Stimulated activated CD4-positive, alpha-beta T cell treated with anti-CD3 and anti-CD28 coated beads, Interleukin-15, amount 100 ng/mL, for 24 hours (primary cell): ENCODE data around the gene MAK.

ENCODE experiments used
- DNase-seq: peaks from one replicate; pipeline ENCODE4 v3.0.0-alpha.2; 2020

MAK gene

GRCh38 chr6:10722570-10722819 lies 115.8 kb downstream of the MAK start:
- DNase-seq: no peak

DNA sequence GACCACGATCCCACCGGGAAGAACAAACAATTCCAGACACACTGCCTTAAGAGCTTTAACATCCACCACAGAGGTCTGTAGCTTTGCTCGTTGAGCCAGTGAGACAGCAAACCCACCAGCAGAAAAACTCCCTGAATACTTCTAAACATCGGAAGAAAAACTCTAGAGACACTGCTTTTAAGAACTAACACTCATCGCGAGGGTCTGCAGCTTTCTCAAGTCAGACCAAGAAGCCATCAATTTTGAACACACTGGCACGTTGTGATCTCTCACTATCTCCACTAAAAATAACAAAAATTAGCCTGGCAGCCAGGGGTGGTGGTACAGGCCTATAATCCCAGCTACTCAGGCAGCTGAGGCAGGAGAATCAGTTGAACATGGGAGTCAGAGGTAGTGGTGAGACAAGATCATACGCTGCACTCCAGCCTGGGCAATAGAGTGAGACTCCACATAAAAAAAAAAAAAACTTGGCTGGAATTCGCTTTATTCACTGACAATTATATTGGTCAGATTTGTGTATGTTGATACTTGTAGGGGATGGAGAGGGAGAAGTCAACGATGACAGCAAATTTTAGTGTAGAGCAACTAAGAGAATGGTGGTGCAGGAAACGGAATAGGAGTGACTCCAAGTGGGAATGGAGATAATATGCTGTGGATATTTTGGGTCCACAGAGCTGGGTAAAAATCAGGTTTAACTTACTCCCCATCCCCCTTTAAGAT lies 116.3 kb downstream of the MAK start:
- peak; percentile 4 for DNase-seq

DNA sequence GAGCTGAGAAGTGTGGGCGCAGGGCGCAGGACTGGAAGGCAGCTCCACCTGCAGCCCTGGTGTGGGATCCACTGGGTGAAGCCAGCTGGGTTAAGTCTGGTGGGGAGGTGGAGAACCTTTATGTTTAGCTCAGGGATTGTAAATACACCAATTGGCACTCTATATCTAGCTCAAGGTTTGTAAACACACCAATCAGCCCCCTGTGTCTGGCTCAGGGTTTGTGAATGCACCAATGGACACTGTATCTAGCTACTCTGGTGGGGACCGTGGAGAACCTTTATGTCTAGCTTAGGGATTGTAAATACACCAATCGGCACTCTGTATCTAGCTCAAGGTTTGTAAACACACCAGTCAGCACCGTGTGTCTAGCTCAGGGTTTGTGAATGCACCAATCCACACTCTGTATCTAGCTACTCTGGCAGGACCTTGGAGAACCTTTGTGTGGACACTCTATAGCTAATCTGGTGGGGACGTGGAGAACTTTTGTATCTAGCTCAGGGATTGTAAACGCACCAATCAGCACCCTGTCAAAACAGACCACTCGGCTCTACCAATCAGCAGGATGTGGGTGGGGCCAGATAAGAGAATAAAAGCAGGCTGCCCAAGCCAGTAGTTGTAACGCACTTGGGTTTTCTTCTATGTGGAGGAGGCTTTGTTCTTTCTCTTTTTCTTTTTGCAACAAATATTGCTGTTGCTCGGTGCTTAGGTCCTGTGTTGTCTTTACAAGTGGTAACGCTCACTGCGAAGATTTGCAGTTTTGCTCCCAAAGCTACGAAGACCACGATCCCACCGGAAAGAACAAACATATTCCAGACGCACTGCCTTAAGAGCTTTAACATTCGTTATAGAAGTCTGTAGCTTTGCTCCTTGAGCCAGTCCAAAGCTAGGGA lies 117.1 kb downstream of the MAK start:
- peak; percentile 13 for DNase-seq

GRCh38 chr6:10720265-10720959 lies 117.9 kb downstream of the MAK start:
- peak; percentile 67 for DNase-seq

DNA sequence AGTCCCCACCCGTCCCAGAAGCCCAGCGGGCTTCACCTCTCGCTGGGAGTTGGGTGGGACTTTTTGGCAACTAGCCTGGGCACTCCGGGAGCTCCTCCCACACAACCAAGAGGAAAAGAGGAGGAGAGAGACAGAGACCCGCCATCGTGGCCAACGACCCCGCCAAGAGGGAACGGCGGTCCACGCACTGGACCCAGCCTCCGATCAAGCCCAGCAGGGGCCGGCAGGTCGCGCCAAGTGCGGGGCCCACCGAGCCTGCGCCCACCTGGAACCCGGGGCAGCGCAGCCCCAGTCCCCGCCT lies 118.4 kb downstream of the MAK start:
- DNase-seq: no peak

DNA sequence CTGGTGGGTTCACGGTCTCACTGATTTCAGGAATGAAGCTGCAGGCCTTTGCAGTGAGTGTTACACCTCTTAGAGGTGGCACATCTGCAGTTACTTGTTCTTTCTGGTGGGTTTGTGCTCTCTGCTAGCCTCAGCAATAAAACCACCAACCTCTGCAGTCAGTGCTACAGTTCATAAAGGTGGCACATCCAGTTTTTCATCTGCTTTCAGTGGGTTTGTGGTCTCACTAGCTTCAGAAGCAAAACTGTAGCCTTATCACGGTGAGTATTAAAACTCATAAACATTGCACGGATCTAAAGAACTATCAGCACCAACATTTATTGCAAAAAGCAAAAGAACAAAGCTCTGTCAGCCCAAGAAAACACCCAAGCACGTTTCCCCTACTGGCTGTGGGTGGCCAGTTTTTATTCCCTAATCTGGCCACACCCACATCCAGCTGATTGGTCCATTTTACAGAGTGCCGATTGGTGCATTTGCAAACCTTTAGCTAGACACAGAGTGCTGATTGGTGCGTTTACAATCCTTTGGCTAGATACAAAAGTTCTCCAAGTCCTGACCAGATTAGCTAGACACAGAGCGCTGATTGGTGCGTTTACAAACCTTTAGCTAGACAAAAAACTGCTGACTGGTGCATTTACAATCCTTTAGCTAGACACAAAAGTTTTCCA lies 118.9 kb downstream of the MAK start:
- DNase-seq: peak; percentile 49

DNA sequence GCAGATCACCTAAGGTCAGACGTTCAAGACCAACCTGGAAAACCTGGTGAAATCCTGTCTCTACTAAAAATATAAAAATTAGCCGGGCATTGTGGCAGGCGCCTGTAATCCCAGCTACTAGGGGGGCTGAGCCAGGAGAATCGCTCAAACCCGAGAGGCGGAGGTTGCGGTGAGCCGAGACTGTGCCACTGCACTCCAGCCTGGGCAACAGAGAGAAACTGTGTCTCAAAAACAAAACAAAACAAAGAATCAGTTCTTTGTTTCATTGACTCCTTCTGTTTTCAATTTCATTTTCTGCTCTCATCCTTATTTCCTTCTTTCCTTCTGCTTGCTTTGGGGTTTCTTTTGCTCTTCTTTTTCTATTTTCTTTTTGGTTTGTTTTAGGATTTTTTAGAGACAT lies 124.4 kb downstream of the MAK start:
- DNase-seq: no peak
